GM23338 (cell line): ENCODE measurements around the gene HOXA1. TPM values are rescaled to one million over a fixed set of nuclear protein-coding genes. Genes with fewer than 3 reads are reported as not detected.
A peak's percentile ranks its signal among the peaks of the same experiment; 100 is the strongest.

ENCODE experiments used
- ATAC-seq: fragments of 200-7000 bp; cut with Tn5 transposase; 3 replicates; pipeline ENCODE4 v1.9.1; 2020
- DNase-seq: peaks from one replicate; pipeline ENCODE4 v3.0.0-alpha.2; 2015; ENCODE audit warnings: low spot score
- H2AFZ ChIP-seq: fragments of 200-600 bp; sonication (generic); 2 replicates; pipeline ENCODE4 v1.8.0; 2016; ENCODE audit warnings: antibody characterized with exemption, mild to moderate bottlenecking, moderate library complexity
- H3F3A ChIP-seq: fragments of 200-600 bp; sonication (generic); replicated peaks from 2 replicates; pipeline ENCODE4 v1.8.0; 2017; ENCODE audit warnings: antibody characterized with exemption, mixed run types, low read depth
- H3K27ac ChIP-seq: fragments of 200-600 bp; sonication (generic); 2 replicates; pipeline ENCODE4 v1.6.1; 2016; ENCODE audit warnings: low read depth
- H3K27me3 ChIP-seq: fragments of 200-600 bp; sonication (generic); 2 replicates; pipeline ENCODE4 v1.8.0; 2016; ENCODE audit warnings: mild to moderate bottlenecking, mixed run types, moderate library complexity; ENCODE audit not compliant: insufficient read depth
- H3K36me3 ChIP-seq: fragments of 200-600 bp; sonication (generic); 2 replicates; pipeline ENCODE4 v1.8.0; 2016; ENCODE audit warnings: mild to moderate bottlenecking; ENCODE audit not compliant: insufficient read depth
- H3K4me1 ChIP-seq: fragments of 200-600 bp; sonication (generic); 2 replicates; pipeline ENCODE4 v1.8.0; 2016; ENCODE audit warnings: mild to moderate bottlenecking, moderate library complexity; ENCODE audit not compliant: insufficient read depth
- H3K4me2 ChIP-seq: fragments of 200-600 bp; sonication (generic); 2 replicates; pipeline ENCODE4 v1.7.1; 2017; ENCODE audit warnings: mixed run types
- H3K4me3 ChIP-seq: fragments of 200-600 bp; sonication (generic); 2 replicates; pipeline ENCODE4 v1.6.1; 2016; ENCODE audit warnings: mixed run types
- H3K79me2 ChIP-seq: fragments of 200-600 bp; sonication (generic); replicated peaks from 2 replicates; pipeline ENCODE4 v1.8.0; 2017; ENCODE audit warnings: mild to moderate bottlenecking; ENCODE audit not compliant: insufficient read depth
- H3K9me2 ChIP-seq: fragments of 200-600 bp; sonication (generic); 2 replicates; pipeline ENCODE4 v1.8.0; 2017; ENCODE audit not compliant: insufficient read depth
- H4K20me1 ChIP-seq: fragments of 200-600 bp; sonication (generic); replicated peaks from 2 replicates; pipeline ENCODE4 v1.8.0; 2017; ENCODE audit warnings: mild to moderate bottlenecking; ENCODE audit not compliant: insufficient read depth
- H3K27ac Mint-ChIP-seq: 2 replicates; pipeline ENCODE4 v1.8.0; 2020; ENCODE audit warnings: inconsistent platforms, mild to moderate bottlenecking, moderate library complexity, mixed read lengths
- H3K27me3 Mint-ChIP-seq: 3 replicates; pipeline ENCODE4 v1.8.0; 2022; ENCODE audit warnings: low read depth, mild to moderate bottlenecking, moderate library complexity, mixed read lengths, inconsistent platforms; ENCODE audit not compliant: insufficient read depth, poor library complexity
- H3K36me3 Mint-ChIP-seq: 3 replicates; pipeline ENCODE4 v1.8.0; 2021; ENCODE audit warnings: low read depth, mild to moderate bottlenecking, inconsistent platforms, moderate library complexity, mixed read lengths
- H3K4me1 Mint-ChIP-seq: 3 replicates; pipeline ENCODE4 v1.8.0; 2020; ENCODE audit warnings: mild to moderate bottlenecking, inconsistent platforms, mixed read lengths
- H3K4me3 Mint-ChIP-seq: 3 replicates; pipeline ENCODE4 v1.8.0; 2021; ENCODE audit warnings: moderate library complexity, mild to moderate bottlenecking, inconsistent platforms, mixed read lengths
- H3K9me3 Mint-ChIP-seq: 3 replicates; pipeline ENCODE4 v1.8.0; 2020; ENCODE audit warnings: moderate library complexity, mild to moderate bottlenecking, inconsistent platforms, mixed read lengths
- CREB1 ChIP-seq: fragments of 250-450 bp; sonication (Bioruptor Pico); IDR thresholded peaks from 2 replicates; pipeline ENCODE4 v1.5.0; 2020; ENCODE audit warnings: low read depth, mild to moderate bottlenecking, moderate library complexity
- EZH2 ChIP-seq: fragments of 200-600 bp; sonication (generic); IDR thresholded peaks from one replicate; pipeline ENCODE4 v1.8.0; 2017; ENCODE audit warnings: antibody characterized with exemption, mild to moderate bottlenecking, low read depth; ENCODE audit not compliant: unreplicated experiment
- EZH2phosphoT487 ChIP-seq: fragments of 200-600 bp; sonication (generic); IDR thresholded peaks from one replicate; pipeline ENCODE4 v1.8.1; 2018; ENCODE audit warnings: antibody characterized with exemption; ENCODE audit not compliant: unreplicated experiment
- STAT1 ChIP-seq: IDR thresholded peaks from one replicate; pipeline ENCODE4 v1.6.1; 2016; ENCODE audit warnings: antibody characterized with exemption; ENCODE audit not compliant: unreplicated experiment
- polyA plus RNA-seq: library from polyadenylated mRNA; unstranded; fragments of >200 nt; fragmentation: Nextera tagmentation; extraction: Ambion mirVana; gene quantifications from 2 replicates; pipeline ENCODE4 v1.2.1, GENCODE V29; 2016
- total RNA-seq: library from RNA; depleted of rRNA; stranded (reverse); fragments of >200 nt; shearing (Covaris generic); gene quantifications from 2 replicates; pipeline ENCODE4 v1.2.3, GENCODE V29; 2014
- TF ChIP-seq, protein P1 (sequence below): fragments of 250-450 bp; sonication (Bioruptor Pico); IDR thresholded peaks from 2 replicates; pipeline ENCODE4 v1.5.0; 2020; ENCODE audit warnings: mild to moderate bottlenecking, moderate library complexity

The HOXA1 gene
- total and polyA plus RNA-seq, 2 experiments from 2014 or later, result not detected

DNA sequence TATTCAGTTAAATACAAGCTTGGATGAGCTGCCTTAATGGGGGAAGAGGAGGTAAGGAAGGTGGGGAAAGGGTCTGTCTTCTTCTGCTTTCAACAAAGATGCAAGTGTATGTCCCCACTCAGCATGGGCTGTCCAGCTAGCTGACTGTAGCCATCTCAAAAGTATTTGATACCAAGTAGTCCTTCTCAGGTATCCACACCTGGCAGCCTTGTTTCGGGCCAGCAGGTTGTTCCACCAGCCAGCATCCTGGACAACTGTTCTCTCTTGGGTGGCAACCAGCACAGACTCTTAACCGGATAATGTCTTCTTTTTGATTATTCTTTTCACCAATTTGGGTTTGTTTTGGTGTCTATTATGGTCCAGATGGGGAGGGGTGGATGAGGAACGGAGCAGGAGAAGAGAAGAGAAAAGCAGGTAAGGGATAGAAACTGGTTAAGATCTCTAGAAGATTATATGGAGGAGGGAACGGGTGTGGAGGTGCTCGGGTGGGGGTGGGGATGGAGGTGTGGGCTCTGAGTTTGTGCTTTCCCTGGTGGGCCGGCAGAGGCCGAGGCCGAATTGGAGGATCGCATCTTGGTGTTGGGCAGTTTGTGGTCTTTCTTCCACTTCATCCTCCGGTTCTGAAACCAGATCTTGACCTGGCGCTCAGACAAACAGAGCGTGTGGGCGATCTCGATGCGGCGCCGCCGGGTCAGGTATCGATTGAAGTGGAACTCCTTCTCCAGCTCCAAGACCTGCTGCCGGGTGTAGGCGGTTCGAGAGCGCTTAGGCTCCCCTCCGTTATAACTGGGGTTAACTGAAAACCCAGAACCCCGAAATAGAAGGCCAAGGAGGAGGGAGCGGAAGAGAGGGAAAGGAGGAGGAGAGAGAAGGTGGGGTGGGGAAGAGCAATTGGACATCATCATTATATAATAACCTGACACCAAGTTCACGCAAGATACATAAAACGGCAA, 33.3 kb upstream of the HOXA1 start:
- Histone ChIP-seq H4K20me1 (peaks cover 65% of the 10 kb centered on the region), H3F3A (peaks cover 51% of the 10 kb centered on the region), H2AFZ (no peak overlapping the region), H3K27me3 (peaks cover 100% of the 10 kb centered on the region), H3K4me2 (no peak overlapping the region), H3K36me3 (no peaks in the 10 kb centered on the region), H3K4me1 (peaks cover 15% of the 10 kb centered on the region; the same call in 1 of the 2 replicates), H3K4me3 (no peak overlapping the region), H3K27ac (no peak overlapping the region), H3K9me2 (no peaks in the 10 kb centered on the region), H3K79me2 (no peaks in the 10 kb centered on the region)
- DNase-seq, result no peak
- TF ChIP-seq, protein P1, sequence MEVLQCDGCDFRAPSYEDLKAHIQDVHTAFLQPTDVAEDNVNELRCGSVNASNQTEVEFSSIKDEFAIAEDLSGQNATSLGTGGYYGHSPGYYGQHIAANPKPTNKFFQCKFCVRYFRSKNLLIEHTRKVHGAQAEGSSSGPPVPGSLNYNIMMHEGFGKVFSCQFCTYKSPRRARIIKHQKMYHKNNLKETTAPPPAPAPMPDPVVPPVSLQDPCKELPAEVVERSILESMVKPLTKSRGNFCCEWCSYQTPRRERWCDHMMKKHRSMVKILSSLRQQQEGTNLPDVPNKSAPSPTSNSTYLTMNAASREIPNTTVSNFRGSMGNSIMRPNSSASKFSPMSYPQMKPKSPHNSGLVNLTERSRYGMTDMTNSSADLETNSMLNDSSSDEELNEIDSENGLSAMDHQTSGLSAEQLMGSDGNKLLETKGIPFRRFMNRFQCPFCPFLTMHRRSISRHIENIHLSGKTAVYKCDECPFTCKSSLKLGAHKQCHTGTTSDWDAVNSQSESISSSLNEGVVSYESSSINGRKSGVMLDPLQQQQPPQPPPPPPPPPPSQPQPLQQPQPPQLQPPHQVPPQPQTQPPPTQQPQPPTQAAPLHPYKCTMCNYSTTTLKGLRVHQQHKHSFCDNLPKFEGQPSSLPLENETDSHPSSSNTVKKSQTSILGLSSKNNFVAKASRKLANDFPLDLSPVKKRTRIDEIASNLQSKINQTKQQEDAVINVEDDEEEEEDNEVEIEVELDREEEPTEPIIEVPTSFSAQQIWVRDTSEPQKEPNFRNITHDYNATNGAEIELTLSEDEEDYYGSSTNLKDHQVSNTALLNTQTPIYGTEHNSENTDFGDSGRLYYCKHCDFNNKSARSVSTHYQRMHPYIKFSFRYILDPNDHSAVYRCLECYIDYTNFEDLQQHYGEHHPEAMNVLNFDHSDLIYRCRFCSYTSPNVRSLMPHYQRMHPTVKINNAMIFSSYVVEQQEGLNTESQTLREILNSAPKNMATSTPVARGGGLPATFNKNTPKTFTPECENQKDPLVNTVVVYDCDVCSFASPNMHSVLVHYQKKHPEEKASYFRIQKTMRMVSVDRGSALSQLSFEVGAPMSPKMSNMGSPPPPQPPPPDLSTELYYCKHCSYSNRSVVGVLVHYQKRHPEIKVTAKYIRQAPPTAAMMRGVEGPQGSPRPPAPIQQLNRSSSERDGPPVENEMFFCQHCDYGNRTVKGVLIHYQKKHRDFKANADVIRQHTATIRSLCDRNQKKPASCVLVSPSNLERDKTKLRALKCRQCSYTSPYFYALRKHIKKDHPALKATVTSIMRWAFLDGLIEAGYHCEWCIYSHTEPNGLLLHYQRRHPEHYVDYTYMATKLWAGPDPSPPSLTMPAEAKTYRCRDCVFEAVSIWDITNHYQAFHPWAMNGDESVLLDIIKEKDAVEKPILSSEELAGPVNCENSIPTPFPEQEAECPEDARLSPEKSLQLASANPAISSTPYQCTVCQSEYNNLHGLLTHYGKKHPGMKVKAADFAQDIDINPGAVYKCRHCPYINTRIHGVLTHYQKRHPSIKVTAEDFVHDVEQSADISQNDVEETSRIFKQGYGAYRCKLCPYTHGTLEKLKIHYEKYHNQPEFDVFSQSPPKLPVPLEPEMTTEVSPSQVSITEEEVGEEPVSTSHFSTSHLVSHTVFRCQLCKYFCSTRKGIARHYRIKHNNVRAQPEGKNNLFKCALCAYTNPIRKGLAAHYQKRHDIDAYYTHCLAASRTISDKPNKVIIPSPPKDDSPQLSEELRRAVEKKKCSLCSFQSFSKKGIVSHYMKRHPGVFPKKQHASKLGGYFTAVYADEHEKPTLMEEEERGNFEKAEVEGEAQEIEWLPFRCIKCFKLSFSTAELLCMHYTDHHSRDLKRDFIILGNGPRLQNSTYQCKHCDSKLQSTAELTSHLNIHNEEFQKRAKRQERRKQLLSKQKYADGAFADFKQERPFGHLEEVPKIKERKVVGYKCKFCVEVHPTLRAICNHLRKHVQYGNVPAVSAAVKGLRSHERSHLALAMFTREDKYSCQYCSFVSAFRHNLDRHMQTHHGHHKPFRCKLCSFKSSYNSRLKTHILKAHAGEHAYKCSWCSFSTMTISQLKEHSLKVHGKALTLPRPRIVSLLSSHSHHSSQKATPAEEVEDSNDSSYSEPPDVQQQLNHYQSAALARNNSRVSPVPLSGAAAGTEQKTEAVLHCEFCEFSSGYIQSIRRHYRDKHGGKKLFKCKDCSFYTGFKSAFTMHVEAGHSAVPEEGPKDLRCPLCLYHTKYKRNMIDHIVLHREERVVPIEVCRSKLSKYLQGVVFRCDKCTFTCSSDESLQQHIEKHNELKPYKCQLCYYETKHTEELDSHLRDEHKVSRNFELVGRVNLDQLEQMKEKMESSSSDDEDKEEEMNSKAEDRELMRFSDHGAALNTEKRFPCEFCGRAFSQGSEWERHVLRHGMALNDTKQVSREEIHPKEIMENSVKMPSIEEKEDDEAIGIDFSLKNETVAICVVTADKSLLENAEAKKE (CRISPR knock-in tag), result no peak
- TF ChIP-seq EZH2, result peak; percentile 98
- TF ChIP-seq EZH2phosphoT487, result peak; percentile 68
- Mint-ChIP-seq H3K36me3 (no peaks in the 10 kb centered on the region), H3K27ac (no peak overlapping the region), H3K4me1 (peaks cover 6% of the 10 kb centered on the region), H3K4me3 (peak overlapping the region; percentile 25; the same call in 1 of the 3 replicates), H3K9me3 (no peaks in the 10 kb centered on the region; the same call in 2 of the 3 replicates), H3K27me3 (peaks cover 96% of the 10 kb centered on the region)
- ATAC-seq, result no peak; the same call in 2 of the 3 replicates

DNA sequence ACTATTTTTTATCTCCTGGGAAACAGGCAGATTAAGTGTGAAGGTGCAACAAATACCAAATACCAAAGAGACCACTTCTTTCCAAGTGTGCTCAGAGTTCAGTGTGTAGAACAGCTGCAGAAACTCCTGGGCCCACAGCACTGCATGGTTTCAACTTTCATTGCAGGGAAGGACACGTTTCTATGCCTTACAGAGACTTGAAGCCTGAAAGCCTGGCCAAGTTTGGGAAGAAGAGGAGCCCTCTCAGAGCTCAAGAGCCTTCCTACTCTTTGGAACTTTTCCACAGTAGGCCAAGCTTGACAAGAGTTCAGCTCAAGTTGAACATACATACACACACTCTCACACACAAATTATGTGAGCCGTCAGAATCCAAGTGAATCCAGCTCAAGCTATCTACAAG, 32.2 kb upstream of the HOXA1 start:
- Mint-ChIP-seq H3K36me3 (no peaks in the 10 kb centered on the region), H3K27me3 (peaks cover 96% of the 10 kb centered on the region), H3K4me3 (no peak overlapping the region), H3K9me3 (peaks cover 2% of the 10 kb centered on the region; the same call in 1 of the 3 replicates), H3K4me1 (peaks cover 16% of the 10 kb centered on the region), H3K27ac (no peak overlapping the region)
- Histone ChIP-seq H3K27me3 (peaks cover 100% of the 10 kb centered on the region), H3K36me3 (no peaks in the 10 kb centered on the region), H3K4me3 (no peak overlapping the region), H4K20me1 (peaks cover 62% of the 10 kb centered on the region), H3K9me2 (no peaks in the 10 kb centered on the region), H3K4me1 (peaks cover 15% of the 10 kb centered on the region; the same call in 1 of the 2 replicates), H3K79me2 (no peaks in the 10 kb centered on the region), H2AFZ (no peak overlapping the region), H3K27ac (no peak overlapping the region), H3F3A (peaks cover 47% of the 10 kb centered on the region), H3K4me2 (no peak overlapping the region)
- TF ChIP-seq CREB1 (no peak), EZH2 (peak; percentile 62), EZH2phosphoT487 (peak; percentile 20), STAT1 (no peak)
- ATAC-seq (no peak), DNase-seq (no peak)
